SK-N-SH (cell line): ENCODE measurements around the gene SNCAIP. TPM values are rescaled to one million over a fixed set of nuclear protein-coding genes. Genes with fewer than 3 reads are reported as not detected.

ENCODE experiments used
- CTCF ChIA-PET: fragments of 300-600, 350-600 bp; formaldehyde crosslinking; extraction: SDS; loops from one replicate; lab custom pipeline; 2021; lab: Yijun Ruan, JAX
- POLR2A ChIA-PET: fragments of 350-600 bp; sonication (Branson Sonifier 250); formaldehyde crosslinking; extraction: SDS; loops from one replicate; lab custom pipeline; 2020; ENCODE audit warnings: antibody characterized with exemption, inconsistent platforms; lab: Yijun Ruan, JAX
- DNase-seq: peaks from one replicate; pipeline ENCODE4 v3.0.0; 2012
- H2AFZ ChIP-seq: fragments of 200-600 bp; sonication (generic); 2 replicates; pipeline ENCODE4 v1.8.1; 2016; ENCODE audit warnings: antibody characterized with exemption, mild to moderate bottlenecking, low read depth
- H3F3A ChIP-seq: fragments of 200-600 bp; sonication (generic); replicated peaks from 2 replicates; pipeline ENCODE3; 2016; ENCODE audit warnings: antibody characterized with exemption, mild to moderate bottlenecking; ENCODE audit not compliant: insufficient read depth
- H3K27ac ChIP-seq, 2 experiments: fragments of 200-500 bp in 1 of 2; fragments of 200-600 bp in 1 of 2; sonication (Bioruptor generic) in 1 of 2; sonication (generic), shearing (Covaris generic) in 1 of 2; 2 replicates each; pipeline versions ENCODE4 v1.5.1 to v1.6.1; 2014 to 2016; ENCODE audit warnings: low read depth in 2 of 2, inconsistent platforms in 1 of 2, low read length in 1 of 2, mild to moderate bottlenecking in 1 of 2, mixed read lengths in 1 of 2
- H3K27me3 ChIP-seq: fragments of 200-600 bp; sonication (generic), shearing (Covaris generic); 2 replicates; pipeline ENCODE4 v1.6.1; 2016; ENCODE audit warnings: mixed run types; ENCODE audit not compliant: insufficient read depth
- H3K36me3 ChIP-seq, 2 experiments: fragments of 200-500 bp in 1 of 2; fragments of 200-600 bp in 1 of 2; sonication (Bioruptor generic) in 1 of 2; sonication (generic) in 1 of 2; replicated peaks in 1 of 2; 2 replicates each; pipeline versions ENCODE3 to v1.5.1; 2014 to 2016; ENCODE audit warnings: low read length in 1 of 2, mild to moderate bottlenecking in 1 of 2; ENCODE audit not compliant: insufficient read depth in 2 of 2, control insufficient read depth in 1 of 2
- H3K4me1 ChIP-seq, 2 experiments: fragments of 200-500 bp in 1 of 2; fragments of 200-600 bp in 1 of 2; sonication (Bioruptor generic) in 1 of 2; sonication (generic), shearing (Covaris generic) in 1 of 2; 2 replicates each; pipeline versions ENCODE4 v1.5.1 to v1.6.1; 2014 to 2016; ENCODE audit warnings: low read depth in 1 of 2, low read length in 1 of 2, mixed run types in 1 of 2; ENCODE audit not compliant: insufficient read depth in 2 of 2, control insufficient read depth in 1 of 2
- H3K4me2 ChIP-seq: fragments of 200-600 bp; sonication (generic), shearing (Covaris generic); 2 replicates; pipeline ENCODE4 v1.6.1; 2017; ENCODE audit warnings: mixed run types
- H3K4me3 ChIP-seq, 2 experiments: fragments of 200-500 bp in 1 of 2; fragments of 200-600 bp in 1 of 2; sonication (Bioruptor generic) in 1 of 2; sonication (generic), shearing (Covaris generic) in 1 of 2; 2 replicates each; pipeline versions ENCODE4 v1.5.1 to v1.8.1; 2014 to 2016; ENCODE audit warnings: low read depth in 2 of 2, inconsistent platforms in 1 of 2, low read length in 1 of 2, mild to moderate bottlenecking in 1 of 2, mixed read lengths in 1 of 2, moderate library complexity in 1 of 2
- H3K79me2 ChIP-seq: fragments of 200-600 bp; sonication (generic); 2 replicates; pipeline ENCODE4 v1.8.1; 2017; ENCODE audit warnings: mild to moderate bottlenecking; ENCODE audit not compliant: insufficient read depth
- H3K9ac ChIP-seq: fragments of 200-600 bp; sonication (generic); 2 replicates; pipeline ENCODE4 v1.6.1; 2017; ENCODE audit warnings: mixed run types
- H3K9me2 ChIP-seq: fragments of 200-600 bp; sonication (generic); 2 replicates; pipeline ENCODE4 v1.6.1; 2017; ENCODE audit warnings: mixed run types
- H3K9me3 ChIP-seq: fragments of 200-600 bp; sonication (generic); 2 replicates; pipeline ENCODE4 v1.6.1; 2017; ENCODE audit warnings: mixed run types, mild to moderate bottlenecking, moderate library complexity
- H4K20me1 ChIP-seq: fragments of 200-600 bp; sonication (generic); 2 replicates; pipeline ENCODE4 v1.6.1; 2017; ENCODE audit warnings: mild to moderate bottlenecking, mixed run types; ENCODE audit not compliant: insufficient read depth
- CHD2 ChIP-seq: fragments of 150-350 bp; IDR thresholded peaks from 2 replicates; pipeline ENCODE4 v1.6.1; 2018; ENCODE audit warnings: low read length; ENCODE audit not compliant: partially characterized antibody
- CTCF ChIP-seq: fragments of 200-600 bp; sonication (generic); IDR thresholded peaks from 2 replicates; pipeline ENCODE4 v1.6.1; 2017; ENCODE audit warnings: antibody characterized with exemption, mild to moderate bottlenecking, moderate library complexity
- ELF1 ChIP-seq: IDR thresholded peaks from 2 replicates; pipeline ENCODE4 v1.4.0; 2012
- EZH2phosphoT487 ChIP-seq: fragments of 200-600 bp; sonication (generic); IDR thresholded peaks from 2 replicates; pipeline ENCODE4 v1.6.1; 2017; ENCODE audit warnings: low read depth, mixed run types, mild to moderate bottlenecking, antibody characterized with exemption, moderate library complexity, borderline replicate concordance
- FOSL2 ChIP-seq: IDR thresholded peaks from 2 replicates; pipeline ENCODE4 v1.4.0; 2012; ENCODE audit warnings: low read depth, mild to moderate bottlenecking, moderate library complexity, borderline replicate concordance
- FOXM1 ChIP-seq: IDR thresholded peaks from 2 replicates; pipeline ENCODE4 v1.4.0; 2012; ENCODE audit warnings: low read depth, mild to moderate bottlenecking
- GABPA ChIP-seq: IDR thresholded peaks from 2 replicates; pipeline ENCODE4 v1.4.0; 2012; ENCODE audit warnings: low read depth, mild to moderate bottlenecking
- GATA2 ChIP-seq: sonication (generic); formaldehyde crosslinking; IDR thresholded peaks from 2 replicates; pipeline ENCODE4 v1.5.0; 2020; ENCODE audit warnings: mild to moderate bottlenecking, missing genetic modification reagents
- MAX ChIP-seq: IDR thresholded peaks from 2 replicates; pipeline ENCODE4 v1.4.0; 2012; ENCODE audit warnings: low read depth
- MEF2A ChIP-seq: IDR thresholded peaks from 2 replicates; pipeline ENCODE4 v1.4.0; 2012; ENCODE audit warnings: low read depth, borderline replicate concordance
- NFIC ChIP-seq: IDR thresholded peaks from 2 replicates; pipeline ENCODE4 v1.4.0; 2012; ENCODE audit warnings: borderline replicate concordance
- NRF1 ChIP-seq: IDR thresholded peaks from 2 replicates; pipeline ENCODE4 v1.6.1; 2012; ENCODE audit warnings: low read depth, mild to moderate bottlenecking, low read length
- PBX3 ChIP-seq: IDR thresholded peaks from 2 replicates; pipeline ENCODE4; 2012
- POLR2AphosphoS5 ChIP-seq: IDR thresholded peaks from 2 replicates; pipeline ENCODE4 v1.6.1; 2012; ENCODE audit warnings: low read depth, low read length
- RAD21 ChIP-seq: IDR thresholded peaks from 2 replicates; pipeline ENCODE4 v1.6.1; 2012; ENCODE audit warnings: mild to moderate bottlenecking, low read length
- RFX5 ChIP-seq: IDR thresholded peaks from 2 replicates; pipeline ENCODE4 v1.6.1; 2012; ENCODE audit warnings: mild to moderate bottlenecking, improper control_type of control experiment, low read length
- RXRA ChIP-seq: IDR thresholded peaks from 2 replicates; pipeline ENCODE4 v1.4.0; 2012; ENCODE audit warnings: low read depth, mild to moderate bottlenecking, borderline replicate concordance
- SIN3A ChIP-seq: IDR thresholded peaks from 2 replicates; pipeline ENCODE4 v1.6.1; 2012; ENCODE audit warnings: low read depth, mild to moderate bottlenecking, low read length, moderate library complexity, borderline replicate concordance
- SMC3 ChIP-seq: IDR thresholded peaks from 2 replicates; pipeline ENCODE4 v1.6.1; 2012; ENCODE audit warnings: low read depth, low read length, improper control_type of control experiment
- TAF1 ChIP-seq: IDR thresholded peaks from 2 replicates; pipeline ENCODE4 v1.6.1; 2012; ENCODE audit warnings: low read depth, mild to moderate bottlenecking, low read length, moderate library complexity, borderline replicate concordance
- TCF12 ChIP-seq: IDR thresholded peaks from 2 replicates; pipeline ENCODE4 v1.4.0; 2012
- TEAD4 ChIP-seq: IDR thresholded peaks from 2 replicates; pipeline ENCODE4 v1.4.0; 2012; ENCODE audit warnings: mild to moderate bottlenecking, borderline replicate concordance; ENCODE audit not compliant: insufficient read depth
- WGBS: methylation state at CpG from one replicate; pipeline ENCODE4 v1.1.6; 2017; ENCODE audit warnings: low lambda C conversion rate; 5-methylcytosine and 5-hydroxymethylcytosine counted together
- polyA plus RNA-seq, 3 experiments: library from polyadenylated mRNA; depleted of rRNA; stranded (reverse); fragments of >200 nt; gene quantifications; 2 replicates each; pipeline ENCODE4 v1.2.3, GENCODE V29; 2012

Gene SNCAIP
- polyA plus RNA-seq, 1 of the 3 experiments (the other 2 are of a cell fraction) = not detected

- TF ChIP-seq MEF2A (no peak), NRF1 (no peak), CHD2 (no peak), TEAD4 (no peak), POLR2AphosphoS5 (no peak)
These were observed 178.7 kb downstream of the SNCAIP start (continued) for GRCh38 chr5:122490718-122491117.

- DNase-seq = peak; percentile 15
- H4K20me1 ChIP-seq = no peaks in the 10 kb centered on the region
- ChIA-PET POLR2A (no interaction called here), CTCF (interaction anchor here (0.6 to 18.1 kb wide), 7 partner anchors 16 to 417 kb away, joined by 3 to 226 read pairs (median 3); no protein-coding TSS in a partner anchor)
- H2AFZ ChIP-seq = no peak overlapping the region
- no peaks in the 10 kb centered on the region for H3K9me3 ChIP-seq
- H3K9ac ChIP-seq = no peak overlapping the region
- no peaks in the 10 kb centered on the region for H3F3A ChIP-seq
- H3K27ac ChIP-seq = peak overlapping the region in 1 of 2 experiments; percentile 96; a peak in 2 of 4 replicates
- H3K9me2 ChIP-seq = no peaks in the 10 kb centered on the region
- no peaks in the 10 kb centered on the region for H3K79me2 ChIP-seq
- no peak overlapping the region for H3K4me3 ChIP-seq
- no peak overlapping the region for H3K4me2 ChIP-seq
- H3K36me3 ChIP-seq = no peaks in the 10 kb centered on the region
- peaks cover 0 to 24% of the 10 kb centered on the region in 2 experiments; a peak in 2 of 4 replicates for H3K4me1 ChIP-seq
- H3K27me3 ChIP-seq = no peaks in the 10 kb centered on the region
- 22% methylated on average over 3 of the region's 3 CpGs for WGBS
- TF ChIP-seq RXRA = no peak
- peak; percentile 40 for TF ChIP-seq RAD21
- TF ChIP-seq GATA2 (CRISPR knock-in tag) = no peak
- TF ChIP-seq MAX = no peak
- TF ChIP-seq SIN3A = no peak
These were observed 180.6 kb downstream of the SNCAIP start for GRCh38 chr5:122492675-122493074.

GRCh38 chr5:122493091-122494021, 181.3 kb downstream of the SNCAIP start:
- H2AFZ ChIP-seq = no peak overlapping the region
- DNase-seq = peak; percentile 83
- H3F3A ChIP-seq = no peaks in the 10 kb centered on the region
- 31% methylated on average over 7 of the region's 9 CpGs for WGBS
- no peaks in the 10 kb centered on the region for H3K9me2 ChIP-seq
- H3K27ac ChIP-seq = peak overlapping the region in 1 of 2 experiments; percentile 98; a peak in 2 of 4 replicates
- no peaks in the 10 kb centered on the region for H3K79me2 ChIP-seq
- H3K9me3 ChIP-seq = no peaks in the 10 kb centered on the region
- no peak overlapping the region for H3K4me2 ChIP-seq
- H3K4me3 ChIP-seq = no peak overlapping the region
- H3K36me3 ChIP-seq = no peaks in the 10 kb centered on the region
- peaks cover 0 to 24% of the 10 kb centered on the region in 2 experiments; a peak in 2 of 4 replicates for H3K4me1 ChIP-seq
- ChIA-PET POLR2A (no interaction called here), CTCF (interaction anchor here (0.6 to 18.1 kb wide), 7 partner anchors 20 to 417 kb away, joined by 3 to 226 read pairs (median 3); no protein-coding TSS in a partner anchor)
- H3K9ac ChIP-seq = no peak overlapping the region
- no peaks in the 10 kb centered on the region for H3K27me3 ChIP-seq
- H4K20me1 ChIP-seq = no peaks in the 10 kb centered on the region
- TF ChIP-seq CTCF = no peak
- peak; percentile 8; the same call in 1 of the 2 replicates for TF ChIP-seq SMC3
- peak; percentile 96 for TF ChIP-seq GATA2 (CRISPR knock-in tag)
- TF ChIP-seq GABPA = no peak
- TF ChIP-seq POLR2AphosphoS5 = no peak
- 0 out of 2 replicates have a peak, but pooled peaks have one; percentile 14 for TF ChIP-seq NFIC
- TF ChIP-seq RFX5 = 0 out of 2 replicates have a peak, but pooled peaks have one; percentile 42
- TF ChIP-seq TEAD4 = no peak
- TF ChIP-seq ELF1 = no peak
- no peak for TF ChIP-seq PBX3
- no peak for TF ChIP-seq TAF1
- no peak for TF ChIP-seq RXRA
- TF ChIP-seq FOSL2 = no peak
- 0 out of 2 replicates have a peak, but pooled peaks have one; percentile 31 for TF ChIP-seq TCF12
- no peak for TF ChIP-seq EZH2phosphoT487
- peak; percentile 85 for TF ChIP-seq CHD2
- TF ChIP-seq FOXM1 = no peak
